ENCODE data around the gene SLC13A3.
A peak's percentile ranks its signal among the peaks of the same experiment; 100 is the strongest.

SLC13A3 gene

DNA sequence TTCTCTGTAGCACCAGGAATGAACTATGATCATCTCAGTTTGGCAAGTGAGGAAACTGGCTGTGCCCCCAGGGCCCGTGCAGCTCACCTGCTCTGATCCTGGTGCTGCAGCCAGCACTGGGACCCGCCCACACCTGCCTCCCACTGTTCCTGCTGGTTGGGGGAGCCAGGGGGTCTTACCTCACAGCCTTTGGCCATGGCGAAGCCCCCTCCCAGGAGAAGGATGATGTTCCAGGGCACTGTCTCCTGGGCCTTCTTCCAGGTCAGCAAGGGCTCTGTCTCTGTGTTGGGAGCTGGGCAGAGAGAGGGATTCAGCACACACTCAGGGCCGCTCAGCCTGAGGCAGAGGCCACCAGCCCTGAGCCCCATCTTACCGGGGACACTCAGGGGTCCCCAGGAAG lies 75.9 kb downstream of the SLC13A3 start:
- DNase-seq = no peak

DNA sequence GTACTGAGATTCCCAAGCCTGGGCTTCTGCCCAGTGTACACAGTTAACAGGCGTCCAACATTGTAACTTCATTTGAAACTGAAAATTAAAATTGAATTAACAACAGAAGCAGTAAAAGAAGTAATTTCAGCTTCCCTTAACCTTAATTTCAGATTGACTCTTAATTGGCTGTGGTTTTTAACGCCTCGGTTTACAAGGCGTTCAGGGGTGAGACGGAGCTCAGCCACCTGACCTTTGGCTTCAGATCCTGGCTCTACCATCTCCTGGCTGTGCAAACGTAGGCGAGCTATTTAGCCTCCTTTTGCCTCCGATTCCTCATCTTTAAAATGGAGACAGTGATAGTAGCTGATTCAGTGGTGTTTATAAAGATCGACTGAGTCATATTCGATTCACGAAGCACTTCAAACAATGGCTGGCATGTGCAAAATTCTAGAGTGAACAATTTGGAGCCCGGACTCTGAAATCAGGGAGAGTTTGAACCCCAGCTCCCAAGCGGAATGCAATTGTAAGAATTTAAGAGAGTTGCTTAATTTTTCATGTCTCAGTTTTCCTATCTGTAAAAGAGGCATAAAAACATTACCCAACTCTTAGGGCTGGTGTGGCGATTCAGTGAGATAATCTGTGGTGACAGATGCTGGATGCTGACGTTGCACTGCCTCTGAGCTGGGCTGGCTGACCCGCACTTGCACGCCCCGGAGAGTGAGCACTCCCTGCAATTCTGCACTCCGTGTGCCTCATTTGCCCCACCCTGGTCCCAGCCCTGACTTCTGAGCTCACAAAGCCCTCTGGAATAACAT lies 77.3 kb downstream of the SLC13A3 start:
- no peak for DNase-seq

DNA sequence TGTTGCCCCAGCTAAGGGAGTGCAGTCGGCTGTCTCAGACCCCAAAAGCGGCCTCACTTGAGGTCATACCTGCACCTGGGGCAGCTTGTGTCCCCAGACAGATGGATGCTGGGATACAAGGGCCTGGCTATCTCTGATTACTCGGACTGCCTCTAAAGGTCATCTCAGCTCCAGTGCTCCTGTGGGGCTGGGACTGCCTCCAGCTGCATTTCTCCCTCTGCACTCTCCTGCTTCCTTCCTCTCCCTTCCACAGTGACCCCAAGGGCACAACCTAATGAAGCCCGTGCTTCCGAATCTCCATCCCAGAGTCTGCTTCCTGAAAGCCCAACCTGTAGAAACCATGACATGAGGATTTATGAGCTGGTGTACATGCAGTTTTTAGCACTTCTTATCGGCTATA lies 78.0 kb downstream of the SLC13A3 start:
- no peak for DNase-seq

DNA sequence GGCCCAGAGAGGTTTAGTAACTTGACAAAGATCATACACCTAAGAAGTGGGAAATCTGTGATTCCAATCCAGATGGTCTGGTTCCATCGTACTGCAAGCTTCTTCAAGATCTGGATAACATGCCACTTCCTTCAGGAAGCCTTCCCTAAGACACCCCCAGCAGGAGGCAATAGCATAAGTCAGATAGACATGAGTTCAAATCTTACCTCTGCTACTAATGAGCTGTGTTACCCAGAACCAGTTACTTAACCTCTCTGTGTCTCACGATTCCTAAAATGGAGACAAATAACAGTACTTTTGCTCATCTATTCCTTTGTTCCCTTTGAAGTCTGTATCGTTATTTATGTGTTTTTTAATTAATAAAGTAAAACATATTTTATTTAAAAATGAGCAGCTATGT lies 78.5 kb downstream of the SLC13A3 start:
- DNase-seq = no peak

DNA sequence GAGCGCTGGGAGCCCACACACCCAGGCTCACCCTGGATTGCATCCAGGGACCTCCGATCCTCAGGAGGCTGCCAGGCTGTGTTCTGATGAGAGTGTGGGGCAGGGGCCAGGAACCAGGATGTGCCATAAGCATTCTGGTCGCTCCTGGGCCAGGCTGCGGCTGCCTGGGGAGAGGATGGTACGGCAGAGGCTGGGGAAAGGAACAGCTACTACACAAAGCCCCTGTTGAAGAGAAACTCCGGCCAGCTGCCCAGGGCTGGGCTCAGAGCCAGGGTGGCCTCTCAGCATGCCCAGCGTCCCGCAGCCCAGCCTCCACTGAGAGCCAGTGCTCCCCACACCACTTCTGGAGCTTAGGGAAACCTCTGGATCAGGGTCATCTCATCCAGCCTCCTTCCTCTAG lies 79.1 kb downstream of the SLC13A3 start:
- DNase-seq = peak in 1 of 3 experiments; percentile 20

DNA sequence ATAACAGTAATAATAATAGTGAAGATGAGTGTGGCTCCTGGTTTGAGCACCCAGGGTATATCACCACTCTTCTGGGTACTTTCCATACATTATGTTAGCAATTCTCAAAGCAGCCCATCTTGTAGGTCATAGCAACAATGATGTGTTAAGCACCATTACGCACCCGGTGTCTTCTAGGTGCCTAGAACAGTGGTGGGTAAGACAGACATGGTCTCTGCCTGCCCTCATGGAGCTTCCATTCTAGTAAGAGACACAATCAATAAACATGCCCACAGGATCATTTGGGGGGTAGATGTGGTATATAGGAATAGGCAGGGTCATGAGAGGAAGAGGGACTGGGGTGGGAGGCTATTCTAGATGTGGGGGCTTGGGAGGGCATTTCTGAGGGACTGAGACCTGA lies 79.8 kb downstream of the SLC13A3 start:
- no peak for DNase-seq

DNA sequence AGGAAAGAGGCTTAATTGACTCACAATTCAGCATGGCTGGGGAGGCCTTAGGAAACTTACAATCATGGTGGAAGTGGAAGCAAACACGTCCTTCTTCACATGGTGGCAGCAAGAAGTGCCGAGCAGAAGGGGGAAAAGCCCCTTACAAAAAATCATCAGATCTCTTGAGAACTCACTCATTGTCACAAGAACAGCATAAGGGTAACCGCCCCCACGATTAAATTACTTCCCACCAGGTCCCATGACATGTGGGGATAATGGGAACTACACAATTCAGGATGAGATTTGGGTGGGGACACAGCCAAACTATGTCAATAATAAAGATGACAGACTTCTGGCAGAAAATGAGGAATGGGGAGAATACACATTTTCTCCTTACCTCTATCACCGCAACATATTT lies 80.3 kb downstream of the SLC13A3 start:
- DNase-seq = no peak

DNA sequence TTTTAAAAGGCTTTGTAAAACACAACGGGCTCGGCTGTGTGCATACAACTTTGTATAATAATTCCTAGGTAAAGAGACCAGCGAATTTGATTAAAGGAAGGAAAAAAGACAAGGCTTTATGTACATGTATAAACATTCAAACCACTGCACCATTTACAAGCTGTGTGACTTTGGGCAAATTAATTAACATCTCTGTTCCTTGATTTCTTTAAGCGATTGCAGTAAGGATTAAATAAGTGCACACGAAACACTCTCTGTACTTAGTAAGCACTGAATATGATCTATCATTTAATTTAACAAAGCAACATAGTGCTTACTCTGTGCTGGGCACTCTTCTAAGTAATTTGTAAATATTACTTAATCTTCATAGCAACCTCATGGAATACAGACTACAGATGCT lies 81.3 kb downstream of the SLC13A3 start:
- DNase-seq = no peak

DNA sequence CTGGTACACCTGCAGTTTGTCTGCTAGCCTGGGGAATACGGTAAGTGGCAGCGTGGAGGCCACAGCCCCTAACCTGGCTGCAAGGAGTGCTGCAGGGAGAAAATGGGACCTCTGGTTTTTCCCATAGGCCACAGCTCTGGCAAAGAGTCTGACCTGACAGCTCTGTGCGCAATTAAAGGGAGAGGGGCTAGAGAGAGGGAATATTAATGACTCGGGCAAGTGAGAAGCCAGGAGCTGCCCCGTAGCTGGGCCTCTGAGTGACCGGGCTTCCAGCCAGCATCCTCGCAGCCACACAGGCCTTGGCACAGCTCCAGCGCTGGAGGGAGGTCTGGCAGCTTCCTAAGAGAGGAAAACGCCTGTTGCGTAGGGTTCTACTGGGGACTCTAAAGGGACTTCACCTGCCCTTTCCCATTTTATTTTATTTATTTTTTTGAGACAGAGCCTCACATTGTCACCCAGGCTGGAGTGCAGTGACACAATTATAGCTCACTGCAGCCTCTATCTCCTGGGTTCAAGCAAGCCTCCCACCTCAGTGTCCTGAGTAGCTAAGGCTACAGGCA lies 82.6 kb downstream of the SLC13A3 start:
- peak in 2 of 3 experiments; percentile 90 to 97 for DNase-seq

DNA sequence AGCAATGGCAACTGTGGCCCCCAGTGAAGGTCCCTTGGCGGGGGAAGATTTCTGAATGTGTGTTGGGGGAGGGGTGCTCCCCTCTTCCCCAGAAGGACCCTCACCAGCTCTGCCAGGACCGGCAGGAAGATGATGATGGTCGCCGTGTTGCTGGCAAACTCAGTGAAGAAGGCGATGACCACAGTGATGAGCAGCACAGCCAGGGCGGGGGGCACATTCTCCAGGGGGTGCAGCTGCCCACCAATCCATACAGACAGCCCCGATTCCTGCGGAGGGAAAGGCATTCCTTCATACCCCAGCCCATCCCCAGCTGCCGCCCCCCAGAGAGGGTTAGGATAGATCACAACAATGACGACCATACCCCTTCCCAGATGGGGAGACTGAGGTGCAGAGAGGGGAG lies 85.1 kb downstream of the SLC13A3 start:
- DNase-seq = no peak

DNA sequence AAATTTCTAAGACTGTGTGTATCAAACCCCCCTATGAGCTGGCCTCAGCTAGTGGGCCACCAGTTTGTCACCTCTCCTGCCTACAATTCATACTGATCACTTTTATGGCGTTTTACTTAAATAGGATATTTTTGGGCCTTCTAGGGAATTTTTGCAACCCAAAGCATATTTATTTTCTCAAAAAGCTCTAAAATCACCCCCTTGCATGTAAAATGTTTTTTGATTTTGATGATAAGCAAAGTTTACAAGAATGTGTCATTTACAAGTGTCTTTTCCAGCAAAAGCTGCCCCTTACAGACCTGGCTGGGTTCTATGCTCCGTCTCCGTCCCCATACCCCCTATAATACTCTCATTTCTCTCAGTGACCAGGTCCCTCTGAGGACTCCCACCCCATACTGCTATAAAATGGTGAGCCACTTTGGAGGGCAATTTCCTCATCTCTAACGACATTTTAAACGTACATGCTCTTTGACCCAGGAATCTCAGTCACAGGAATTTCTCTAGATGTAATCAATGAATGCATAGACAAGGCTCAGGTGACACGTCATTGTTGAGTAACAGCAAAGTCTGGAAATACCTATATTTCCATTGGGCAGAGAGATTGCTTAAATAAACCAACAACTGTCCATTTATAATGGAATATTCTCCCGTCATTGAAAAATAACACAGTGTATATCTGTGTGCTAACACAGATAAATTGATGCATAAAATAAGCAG lies 86.9 kb downstream of the SLC13A3 start:
- DNase-seq = no peak

DNA sequence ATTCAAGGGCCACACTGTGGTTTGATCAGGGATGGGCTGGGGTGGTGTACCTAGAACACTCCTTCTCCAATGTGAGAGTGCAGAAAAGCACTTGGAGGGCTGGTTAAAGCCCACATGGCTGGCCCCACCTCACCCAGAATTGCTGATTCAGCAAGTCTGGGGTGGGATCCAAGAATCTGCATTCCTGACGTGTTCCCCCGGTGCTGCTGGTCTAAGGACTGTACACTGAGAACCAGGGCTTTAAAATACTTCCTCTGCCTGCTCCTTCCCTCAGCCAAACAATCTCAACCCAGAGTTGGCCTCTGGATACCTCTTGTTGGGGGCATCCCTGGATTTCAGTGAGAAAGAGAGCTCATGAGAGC lies 87.4 kb downstream of the SLC13A3 start:
- DNase-seq = no peak

DNA sequence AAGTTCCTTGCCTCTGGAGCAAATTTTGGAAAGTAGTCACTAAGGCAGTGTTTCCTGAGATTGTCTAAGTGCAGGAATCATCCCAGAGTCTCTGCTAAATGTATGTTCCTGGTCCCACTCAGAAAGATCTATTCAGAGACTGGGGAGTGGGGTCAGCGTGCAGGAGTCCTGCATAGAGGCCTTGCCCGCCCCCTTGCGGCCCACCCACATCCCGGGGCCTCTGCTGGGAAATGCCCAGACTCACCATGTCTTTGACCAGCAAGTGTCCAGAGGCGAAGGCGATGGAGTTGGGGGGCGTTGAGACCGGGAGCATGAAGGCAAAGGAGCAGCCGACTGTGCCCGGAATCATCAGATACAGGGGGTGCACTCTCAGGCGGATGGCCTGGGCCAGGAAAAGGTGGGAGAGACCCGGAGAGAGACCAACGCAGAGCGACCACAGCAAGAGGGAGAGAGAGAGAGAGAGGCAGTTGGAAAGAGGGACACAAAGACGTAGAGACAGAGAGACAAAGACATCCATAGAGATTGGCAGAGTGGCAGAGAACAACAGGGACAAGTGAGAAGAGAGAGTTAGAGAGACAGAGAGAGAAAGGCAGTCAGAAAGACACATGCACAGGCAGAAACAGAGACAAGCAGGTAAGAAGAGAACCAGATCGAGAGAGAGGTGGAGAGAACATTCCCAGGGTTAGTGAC lies 87.9 kb downstream of the SLC13A3 start:
- no peak for DNase-seq

DNA sequence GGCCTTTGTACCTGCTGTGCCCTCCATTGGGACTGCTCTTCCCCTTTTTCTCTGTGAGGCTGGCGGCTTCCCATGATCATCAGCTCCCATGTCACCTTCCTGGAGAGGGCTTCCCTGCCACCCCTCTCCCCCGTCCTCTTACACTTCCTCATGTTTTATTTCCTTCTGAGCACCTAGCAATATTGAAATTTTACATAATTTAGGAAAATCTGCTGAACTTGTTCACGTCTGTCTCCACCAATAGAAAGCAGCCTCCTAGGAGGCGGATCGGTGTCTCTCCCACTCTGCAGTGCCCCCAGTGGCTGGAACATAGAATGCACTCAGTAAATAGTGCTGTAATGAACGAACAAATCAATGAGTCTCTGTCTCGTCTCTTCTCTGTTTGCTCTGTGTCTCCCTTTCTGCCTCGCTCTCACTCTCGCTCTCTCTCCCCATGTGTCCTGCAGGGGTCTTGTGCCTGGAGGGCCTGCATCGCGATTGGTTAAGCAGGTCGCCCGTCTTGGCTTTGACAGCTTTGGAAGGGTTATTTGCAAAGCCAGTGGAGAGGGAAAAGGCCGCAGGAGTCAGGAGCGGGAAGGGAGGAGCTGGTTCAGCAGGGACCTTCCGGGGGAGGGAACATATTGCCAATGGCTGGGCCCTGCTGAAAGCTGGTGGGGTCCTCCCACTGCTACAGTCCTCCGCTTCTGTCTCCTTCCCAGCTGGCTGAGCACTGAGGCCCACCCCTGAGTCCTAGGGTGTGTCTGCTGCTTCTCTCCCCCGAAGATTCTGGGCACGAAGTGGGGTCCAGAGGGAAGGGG lies 88.7 kb downstream of the SLC13A3 start:
- DNase-seq = peak; percentile 13 to 66 (median 62)

DNA sequence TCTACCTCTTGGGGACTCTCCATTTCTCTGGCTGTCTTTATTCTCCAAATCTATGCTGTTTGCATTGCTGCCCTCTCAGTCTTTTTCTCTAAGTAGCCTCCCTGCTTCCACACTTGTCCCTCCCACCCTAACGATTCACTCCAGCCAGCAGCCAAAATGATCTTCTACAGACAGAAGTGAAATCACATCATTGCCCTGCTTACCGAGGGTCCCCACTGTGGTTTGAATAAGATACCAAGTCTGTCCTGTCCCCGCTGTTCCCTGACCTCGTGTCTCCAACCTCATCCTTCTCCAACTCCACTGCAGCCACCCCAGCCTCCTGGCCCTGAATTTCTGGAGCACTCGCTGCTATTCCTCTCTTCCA lies 89.3 kb downstream of the SLC13A3 start:
- DNase-seq = peak in 1 of 3 experiments; percentile 34

DNA sequence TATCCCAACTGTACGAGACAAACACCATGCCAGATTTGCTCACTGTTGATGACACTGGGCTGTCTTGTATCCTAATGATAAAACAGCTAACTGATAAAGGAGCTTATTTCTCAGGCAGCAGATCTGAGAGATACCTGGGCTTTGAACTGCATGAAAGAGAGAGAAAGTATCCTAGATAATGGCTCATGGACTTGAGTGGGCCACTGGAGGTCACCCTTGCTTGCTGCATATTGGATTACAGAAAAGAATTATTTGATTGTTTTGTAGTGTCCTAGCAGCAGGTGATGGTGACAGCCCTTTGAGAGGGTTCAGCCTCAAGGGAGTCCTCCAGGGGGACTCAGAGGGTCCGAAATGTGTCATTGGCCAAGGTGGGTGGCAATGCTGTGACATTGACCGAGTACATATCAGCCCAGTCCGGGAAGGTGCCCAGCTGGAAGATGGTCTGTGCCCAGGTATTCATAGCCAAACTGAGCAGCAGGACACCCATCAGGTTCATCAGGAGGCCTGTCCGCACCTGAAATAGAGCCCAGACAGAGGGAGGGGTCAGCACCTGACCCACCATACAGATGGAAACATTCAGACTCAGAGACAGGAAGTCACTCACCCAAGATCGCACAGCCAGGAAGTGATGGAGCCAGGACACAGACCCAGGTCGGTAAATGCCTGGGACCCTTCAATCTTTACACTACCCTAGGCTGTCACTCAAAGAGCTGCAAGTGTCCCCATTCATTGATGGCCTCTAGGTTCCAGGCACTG lies 91.4 kb downstream of the SLC13A3 start:
- peak in 2 of 3 experiments; percentile 7 to 52 for DNase-seq

DNA sequence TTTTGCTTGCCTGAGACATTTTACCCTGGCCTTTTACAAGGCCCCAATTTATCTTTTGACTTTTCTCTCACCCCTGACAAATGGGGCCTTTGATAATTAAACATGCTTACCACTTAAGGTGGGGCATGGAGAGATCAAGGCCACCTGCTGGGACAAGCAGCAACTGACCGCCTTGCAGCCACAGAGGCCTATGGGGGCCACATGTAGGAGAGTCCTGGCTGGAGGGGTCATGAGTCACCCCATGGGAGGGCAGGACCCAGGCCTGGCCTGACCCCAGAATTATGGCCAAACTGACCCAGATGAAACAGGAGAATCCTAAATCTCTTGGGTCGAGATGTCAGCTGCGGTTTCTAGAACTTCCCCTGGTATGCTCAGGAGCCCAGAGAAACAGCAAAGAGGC lies 92.3 kb downstream of the SLC13A3 start:
- no peak for DNase-seq

DNA sequence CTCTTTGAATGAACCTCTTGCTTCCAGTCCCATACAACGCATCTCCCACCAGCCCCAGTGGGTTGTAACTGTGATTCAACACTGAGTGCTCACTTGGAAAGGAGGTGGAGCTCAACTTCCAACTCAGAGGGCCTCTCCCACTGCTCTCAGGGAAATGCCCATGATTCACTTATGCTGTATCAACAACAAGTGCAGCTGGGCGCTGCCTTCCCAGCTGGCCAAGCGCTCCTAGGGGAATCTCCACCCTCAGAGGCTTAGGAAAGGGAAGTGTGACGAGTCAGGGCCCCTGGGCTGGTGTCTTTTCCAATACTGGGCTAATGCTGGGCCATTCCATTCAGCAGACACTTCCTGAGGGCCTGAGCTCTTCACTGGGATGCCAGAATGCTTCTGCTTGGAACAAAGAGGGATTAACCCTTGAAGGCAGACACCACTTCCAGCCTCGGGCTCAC lies 92.7 kb downstream of the SLC13A3 start:
- peak; percentile 13 to 30 (median 24) for DNase-seq

DNA sequence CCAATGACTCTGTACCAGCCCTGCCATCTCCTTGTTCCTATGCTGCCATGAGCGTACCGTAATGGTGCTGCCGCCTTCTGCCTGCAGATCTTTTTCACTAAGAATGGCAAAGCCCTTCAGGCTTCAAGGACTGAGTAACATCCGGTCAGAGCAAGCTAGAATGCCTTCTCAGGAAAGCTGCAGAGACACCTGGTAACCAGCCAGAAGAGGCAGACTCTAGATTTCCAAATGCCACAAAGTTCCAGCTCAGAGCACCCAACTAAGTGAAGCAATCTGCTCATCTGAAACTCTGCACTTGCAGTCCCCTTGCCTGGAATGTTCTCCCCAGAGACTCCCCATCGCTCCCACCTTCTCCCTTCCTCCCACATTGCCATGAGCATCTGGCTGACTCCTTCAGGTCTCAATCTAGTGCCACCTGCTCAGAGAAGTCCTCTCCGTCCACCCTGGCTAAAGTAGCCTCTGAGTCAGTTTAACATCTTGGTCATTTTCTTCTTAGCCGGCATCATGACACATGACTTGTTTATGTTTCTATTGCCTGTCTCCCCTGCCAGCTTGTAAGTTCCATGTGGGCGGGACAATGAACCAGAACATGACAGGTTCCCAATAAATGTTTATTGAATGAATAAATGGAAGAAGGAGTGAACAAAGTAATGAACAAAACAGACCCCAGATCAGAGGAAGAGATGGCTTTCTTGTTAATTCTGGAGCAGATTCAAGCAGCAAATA lies 93.9 kb downstream of the SLC13A3 start:
- no peak for DNase-seq

DNA sequence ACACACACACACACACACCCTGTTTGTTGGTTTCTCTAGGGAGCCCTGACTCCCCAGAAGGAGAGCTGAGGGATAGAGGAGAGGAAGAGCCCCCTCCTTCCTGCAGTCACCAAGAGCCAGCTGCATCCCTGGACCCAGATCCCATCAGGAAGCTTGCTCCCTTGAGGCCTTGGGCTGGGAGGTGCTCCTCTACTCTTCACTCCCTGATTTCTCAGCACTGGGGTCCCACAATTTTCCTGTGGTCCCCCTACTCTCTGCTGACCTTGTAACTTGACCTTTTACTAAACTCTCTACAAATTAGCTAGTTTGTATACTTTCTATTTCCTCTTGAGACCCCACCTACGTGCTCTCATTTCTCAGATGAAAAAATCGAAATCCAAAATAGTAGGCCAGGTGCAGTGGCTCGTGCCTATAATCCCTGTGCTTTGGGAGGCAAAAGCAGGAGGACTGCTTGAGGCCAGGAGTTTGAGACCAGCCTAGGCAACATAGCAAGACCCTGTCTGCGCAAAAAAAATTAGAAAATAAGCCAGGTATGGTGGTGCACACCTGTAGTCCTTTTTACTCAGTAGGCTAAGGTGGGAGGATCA lies 95.8 kb downstream of the SLC13A3 start:
- DNase-seq = no peak

DNA sequence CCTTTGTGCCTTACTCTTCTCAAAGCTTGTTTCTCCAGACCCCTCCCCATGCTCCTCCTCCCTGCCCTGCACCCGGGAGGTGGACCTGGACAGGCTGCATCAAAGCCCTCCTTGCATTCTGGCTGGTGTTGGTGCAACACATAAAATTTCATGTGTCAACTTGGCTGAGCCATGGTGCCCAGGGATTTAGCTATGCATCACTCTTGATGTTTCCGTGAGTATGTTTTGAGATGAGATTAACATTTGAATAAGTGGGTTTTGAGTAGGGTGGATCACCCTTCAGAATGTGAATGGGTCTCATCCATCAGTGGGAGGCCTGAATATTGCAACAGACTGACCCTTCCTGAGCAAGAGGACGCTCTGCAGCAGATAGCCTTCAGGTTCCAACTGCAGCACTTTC lies 96.4 kb downstream of the SLC13A3 start:
- no peak for DNase-seq
